Measurements from ENCODE around the gene NCOR1.

Gene NCOR1

GRCh38 chr17:16052486-16052885, 162.8 kb downstream of the NCOR1 start:
- Histone ChIP-seq H3K27me3 (ENCODE audit: insufficient read depth, poor library complexity, severe bottlenecking) (no peaks in the 10 kb centered on the region), H3K4me3 (ENCODE audit: severe bottlenecking) (no peak overlapping the region), H3K36me3 (ENCODE audit: low read depth) (peaks cover 67% of the 10 kb centered on the region), H3K9me3 (ENCODE audit: severe bottlenecking) (no peaks in the 10 kb centered on the region), H3K4me1 (ENCODE audit: insufficient read depth, poor library complexity, severe bottlenecking) (no peaks in the 10 kb centered on the region), H3K27ac (ENCODE audit: poor library complexity, severe bottlenecking) (no peak overlapping the region)
- no peak for TF ChIP-seq CTCF (IDR thresholded peaks at IDR 0.05; ENCODE audit: poor library complexity, severe bottlenecking)
- ATAC-seq (ENCODE audit: low read depth), result no peak
- no peak for DNase-seq (ENCODE audit: low spot score)

- peaks cover 70% of the 10 kb centered on the region for H3K36me3 ChIP-seq (ENCODE audit: low read depth)
- no peaks in the 10 kb centered on the region for H3K4me1 ChIP-seq (ENCODE audit: insufficient read depth, poor library complexity, severe bottlenecking)
- H3K9me3 ChIP-seq (ENCODE audit: severe bottlenecking), result no peaks in the 10 kb centered on the region
- no peak overlapping the region for H3K4me3 ChIP-seq (ENCODE audit: severe bottlenecking)
- TF ChIP-seq CTCF (IDR thresholded peaks at IDR 0.05; ENCODE audit: poor library complexity, severe bottlenecking), result no peak
- ATAC-seq (ENCODE audit: low read depth), result no peak
- DNase-seq (ENCODE audit: low spot score), result no peak
- H3K27me3 ChIP-seq (ENCODE audit: insufficient read depth, poor library complexity, severe bottlenecking), result no peaks in the 10 kb centered on the region
- H3K27ac ChIP-seq (ENCODE audit: poor library complexity, severe bottlenecking), result no peak overlapping the region
Observed at GRCh38 chr17:16050844-16051243, 164.5 kb downstream of the NCOR1 start.

- no peaks in the 10 kb centered on the region for H3K4me1 ChIP-seq (ENCODE audit: insufficient read depth, poor library complexity, severe bottlenecking)
Observed at GRCh38 chr17:16048811-16049449, 166.4 kb downstream of the NCOR1 start.

GRCh38 chr17:16046966-16047365, 168.4 kb downstream of the NCOR1 start:
- H3K9me3 ChIP-seq (ENCODE audit: severe bottlenecking), result no peaks in the 10 kb centered on the region
- H3K36me3 ChIP-seq (ENCODE audit: low read depth), result peaks cover 83% of the 10 kb centered on the region
- no peaks in the 10 kb centered on the region for H3K4me1 ChIP-seq (ENCODE audit: insufficient read depth, poor library complexity, severe bottlenecking)
- no peak overlapping the region for H3K27ac ChIP-seq (ENCODE audit: poor library complexity, severe bottlenecking)
- no peak for DNase-seq (ENCODE audit: low spot score)
- H3K27me3 ChIP-seq (ENCODE audit: insufficient read depth, poor library complexity, severe bottlenecking), result no peaks in the 10 kb centered on the region
- no peak for ATAC-seq (ENCODE audit: low read depth)
- TF ChIP-seq CTCF (IDR thresholded peaks at IDR 0.05; ENCODE audit: poor library complexity, severe bottlenecking), result no peak
- no peak overlapping the region for H3K4me3 ChIP-seq (ENCODE audit: severe bottlenecking)

More at GRCh38 chr17:16048811-16049449, 166.4 kb downstream of the NCOR1 start:
- H3K27me3 ChIP-seq (ENCODE audit: insufficient read depth, poor library complexity, severe bottlenecking), result no peaks in the 10 kb centered on the region
- H3K27ac ChIP-seq (ENCODE audit: poor library complexity, severe bottlenecking), result no peak overlapping the region
- TF ChIP-seq CTCF (IDR thresholded peaks at IDR 0.05; ENCODE audit: poor library complexity, severe bottlenecking), result no peak
- ATAC-seq (ENCODE audit: low read depth), result no peak
- no peak overlapping the region for H3K4me3 ChIP-seq (ENCODE audit: severe bottlenecking)
- no peak for DNase-seq (ENCODE audit: low spot score)
- peaks cover 74% of the 10 kb centered on the region for H3K36me3 ChIP-seq (ENCODE audit: low read depth)
- H3K9me3 ChIP-seq (ENCODE audit: severe bottlenecking), result no peaks in the 10 kb centered on the region

GRCh38 chr17:16044487-16044886, 170.8 kb downstream of the NCOR1 start:
- H3K4me3 ChIP-seq (ENCODE audit: severe bottlenecking), result no peak overlapping the region
- no peak overlapping the region for H3K27ac ChIP-seq (ENCODE audit: poor library complexity, severe bottlenecking)
- no peaks in the 10 kb centered on the region for H3K4me1 ChIP-seq (ENCODE audit: insufficient read depth, poor library complexity, severe bottlenecking)
- TF ChIP-seq CTCF (IDR thresholded peaks at IDR 0.05; ENCODE audit: poor library complexity, severe bottlenecking), result no peak
- H3K27me3 ChIP-seq (ENCODE audit: insufficient read depth, poor library complexity, severe bottlenecking), result no peaks in the 10 kb centered on the region
- H3K9me3 ChIP-seq (ENCODE audit: severe bottlenecking), result no peaks in the 10 kb centered on the region
- peaks cover 86% of the 10 kb centered on the region for H3K36me3 ChIP-seq (ENCODE audit: low read depth)
- ATAC-seq (ENCODE audit: low read depth) (no peak), DNase-seq (ENCODE audit: low spot score) (no peak)
